Ectodermal cell (in vitro differentiated cells): ENCODE measurements around the gene CCDC150.
"Not testable (repeated sequence)": the region's sequence is repeated elsewhere in the genome, so short reads cannot be mapped to it uniquely, and the experiment has no call there.

Experiments
- H3K27ac ChIP-seq: 2 replicates; pipeline ENCODE4 v1.7.0; 2013; ENCODE audit warnings: mild to moderate bottlenecking, low read depth, low read length; ENCODE audit not compliant: insufficient read depth, poor library complexity, severe bottlenecking
- H3K27me3 ChIP-seq: 2 replicates; pipeline ENCODE4 v1.7.0; 2013; ENCODE audit warnings: mild to moderate bottlenecking, low read length; ENCODE audit not compliant: insufficient read depth, control insufficient read depth, poor library complexity, severe bottlenecking
- H3K36me3 ChIP-seq: one replicate; pipeline ENCODE4 v1.7.0; 2013; ENCODE audit warnings: low read length; ENCODE audit not compliant: control insufficient read depth, insufficient read depth
- H3K4me1 ChIP-seq: one replicate; pipeline ENCODE4 v1.7.0; 2013; ENCODE audit warnings: low read length; ENCODE audit not compliant: control insufficient read depth, insufficient read depth
- H3K4me3 ChIP-seq: 2 replicates; pipeline ENCODE4 v1.7.0; 2013; ENCODE audit warnings: low read depth, low read length, control low read depth; ENCODE audit not compliant: insufficient read depth
- H3K9me3 ChIP-seq: 2 replicates; pipeline ENCODE4 v1.7.0; 2013; ENCODE audit warnings: mild to moderate bottlenecking, low read length, moderate library complexity; ENCODE audit not compliant: control insufficient read depth
- WGBS, 2 experiments: methylation state at CpG; one replicate each; pipeline ENCODE4 v1.1.7; 2013; ENCODE audit warnings: missing lambda C conversion rate in 2 of 2; 5-methylcytosine and 5-hydroxymethylcytosine counted together

Gene CCDC150

DNA sequence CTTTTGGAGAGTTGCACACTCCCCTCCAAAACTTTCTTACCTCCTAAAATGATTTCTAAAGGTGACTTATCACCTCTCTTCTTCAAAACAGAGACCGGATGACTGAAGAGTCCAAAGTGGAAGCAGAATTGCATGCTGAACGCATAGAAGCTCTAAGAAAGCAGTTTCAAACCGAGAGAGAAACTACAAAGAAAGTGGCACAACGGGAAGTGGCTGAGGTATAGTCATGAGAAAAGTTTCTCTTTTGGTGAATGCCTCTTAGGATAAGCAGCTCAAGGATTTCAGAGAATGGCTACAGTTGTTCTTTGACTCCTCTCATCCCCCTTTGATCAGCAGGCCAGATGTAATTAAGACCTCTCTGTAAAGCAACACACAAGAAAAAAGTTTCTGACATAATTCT, 86.4 kb downstream of the CCDC150 start:
- peaks cover 37% of the 10 kb centered on the region for H3K36me3 ChIP-seq
- no peaks in the 10 kb centered on the region for H3K27me3 ChIP-seq
- peak overlapping the region; percentile 65 for H3K27ac ChIP-seq
- 79 to 85% methylated on average over 4 of the region's 4 CpGs for WGBS, 2 experiments
- H3K4me1 ChIP-seq: peaks cover 5% of the 10 kb centered on the region
- H3K4me3 ChIP-seq: no peak overlapping the region
- no peaks in the 10 kb centered on the region for H3K9me3 ChIP-seq

DNA sequence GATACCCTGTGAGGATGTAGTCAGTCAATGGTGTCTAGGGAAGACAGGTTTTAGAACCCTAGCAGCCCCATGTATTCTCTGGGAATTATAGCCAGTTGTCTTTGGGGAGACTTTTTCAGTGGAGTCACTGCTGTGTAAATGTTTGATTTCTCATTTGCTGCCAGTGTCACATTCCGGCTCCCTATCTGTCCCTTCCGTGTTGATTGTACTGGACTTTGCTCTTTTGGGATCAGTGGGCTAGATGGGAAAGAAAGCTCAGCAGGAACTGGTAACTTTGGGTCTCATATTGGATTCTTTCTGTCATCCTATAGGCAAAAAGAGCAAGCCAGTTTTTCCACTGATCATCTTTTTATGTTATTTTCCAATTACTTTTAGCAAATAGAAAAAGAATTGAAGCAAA, 89.9 kb downstream of the CCDC150 start:
- no peaks in the 10 kb centered on the region for H3K27me3 ChIP-seq
- H3K36me3 ChIP-seq: peaks cover 25% of the 10 kb centered on the region
- H3K9me3 ChIP-seq: no peaks in the 10 kb centered on the region
- peaks cover 5% of the 10 kb centered on the region for H3K4me1 ChIP-seq
- no peak overlapping the region for H3K4me3 ChIP-seq
- no peak overlapping the region for H3K27ac ChIP-seq
- 96 to 100% methylated on average over 2 of the region's 2 CpGs for WGBS, 2 experiments

DNA sequence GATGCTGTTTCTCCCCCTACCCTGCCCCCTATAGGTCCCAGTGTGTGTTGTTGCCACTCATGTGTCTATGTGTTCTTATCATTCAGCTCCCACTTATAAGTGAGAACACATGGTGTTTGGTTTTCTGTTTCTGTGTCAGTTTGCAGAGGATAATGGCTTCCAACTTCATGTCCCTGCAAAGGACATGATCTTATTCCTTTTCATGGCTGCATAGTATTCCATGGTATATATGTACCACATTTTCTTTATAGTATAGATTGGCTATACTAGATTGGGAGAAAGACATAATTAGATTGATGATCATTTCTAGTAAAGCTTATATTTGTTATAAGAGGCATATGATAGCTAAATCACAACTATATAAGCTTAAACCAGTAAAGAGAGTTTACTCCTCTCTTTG, 97.1 kb downstream of the CCDC150 start:
- H3K4me3 ChIP-seq, H3K27ac ChIP-seq, H3K9me3 ChIP-seq, H3K27me3 ChIP-seq, H3K36me3 ChIP-seq, H3K4me1 ChIP-seq: not testable (repeated sequence)

DNA sequence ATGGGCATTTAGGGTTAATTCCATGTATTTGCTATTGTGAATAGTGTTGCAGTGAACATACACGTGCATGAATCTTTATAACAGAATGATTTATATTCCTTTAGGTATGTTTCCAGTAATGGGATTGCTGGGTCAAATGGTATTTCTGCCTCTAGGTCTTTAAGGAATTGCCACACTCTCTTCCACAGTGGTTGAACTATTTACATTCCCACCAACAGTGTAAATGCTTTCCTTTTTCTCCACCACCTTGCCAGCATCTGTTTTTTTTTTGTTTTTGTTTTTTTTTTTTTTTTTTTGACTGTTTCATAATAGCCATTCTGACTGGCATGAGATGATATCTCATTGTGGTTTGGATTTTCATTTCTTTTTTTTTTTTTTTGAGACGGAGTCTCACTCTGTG, 97.5 kb downstream of the CCDC150 start:
- Histone ChIP-seq H3K9me3 (no peaks in the 10 kb centered on the region), H3K27ac (no peak overlapping the region), H3K4me1 (no peaks in the 10 kb centered on the region), H3K27me3 (no peaks in the 10 kb centered on the region), H3K36me3 (peaks cover 6% of the 10 kb centered on the region), H3K4me3 (no peak overlapping the region)
- WGBS, 2 experiments: 98 to 100% methylated on average over 2 of the region's 2 CpGs

DNA sequence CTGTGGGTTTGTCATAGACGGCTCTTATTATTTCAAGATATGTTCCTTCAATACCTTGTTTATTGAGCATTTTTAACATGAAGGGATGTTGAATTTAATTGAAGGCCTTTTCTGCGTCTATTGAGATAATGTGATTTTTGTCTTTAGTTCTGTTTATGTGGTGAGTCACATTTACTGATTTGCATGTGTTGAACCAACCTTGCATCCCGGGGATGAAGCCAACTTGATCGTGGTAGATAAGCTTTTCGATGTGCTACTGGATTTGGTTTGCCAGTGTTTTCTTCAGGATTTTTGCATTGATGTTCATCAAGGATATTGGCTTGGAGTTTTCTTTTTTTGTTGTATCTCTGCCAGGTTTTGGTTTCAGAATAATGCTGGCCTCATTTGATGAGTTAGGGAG, 99.5 kb downstream of the CCDC150 start:
- Histone ChIP-seq H3K36me3 (no peaks in the 10 kb centered on the region), H3K4me1 (no peaks in the 10 kb centered on the region), H3K27me3 (no peaks in the 10 kb centered on the region), H3K27ac (no peak overlapping the region), H3K9me3 (no peaks in the 10 kb centered on the region), H3K4me3 (no peak overlapping the region)
- 93 to 96% methylated on average over 4 to 5 of the region's 5 CpGs for WGBS, 2 experiments

DNA sequence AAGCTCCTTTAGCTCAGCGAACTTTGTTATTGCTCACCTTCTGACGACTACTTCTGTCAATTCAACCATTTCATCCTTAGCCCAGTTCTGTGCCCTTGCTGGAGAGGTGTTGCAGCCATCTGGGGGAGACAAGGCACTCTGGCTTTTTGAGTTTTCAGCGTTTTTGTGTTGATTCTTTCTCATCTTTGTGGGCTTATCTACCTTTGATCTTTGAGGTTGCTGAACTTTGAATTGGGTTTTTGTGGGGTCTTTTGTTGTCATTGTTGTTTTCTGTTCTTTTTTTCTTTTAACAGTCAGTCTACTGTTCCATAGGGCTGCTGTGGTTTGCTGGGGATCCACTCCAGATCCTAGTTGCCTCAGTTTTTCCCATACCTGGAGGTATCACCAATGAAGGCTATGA, 102.7 kb downstream of the CCDC150 start:
- H3K9me3 ChIP-seq: no peaks in the 10 kb centered on the region
- H3K36me3 ChIP-seq: no peaks in the 10 kb centered on the region
- no peaks in the 10 kb centered on the region for H3K4me1 ChIP-seq
- WGBS, 2 experiments: 87 to 96% methylated on average over 3 of the region's 3 CpGs
- H3K4me3 ChIP-seq: no peak overlapping the region
- H3K27ac ChIP-seq: no peak overlapping the region
- no peaks in the 10 kb centered on the region for H3K27me3 ChIP-seq

DNA sequence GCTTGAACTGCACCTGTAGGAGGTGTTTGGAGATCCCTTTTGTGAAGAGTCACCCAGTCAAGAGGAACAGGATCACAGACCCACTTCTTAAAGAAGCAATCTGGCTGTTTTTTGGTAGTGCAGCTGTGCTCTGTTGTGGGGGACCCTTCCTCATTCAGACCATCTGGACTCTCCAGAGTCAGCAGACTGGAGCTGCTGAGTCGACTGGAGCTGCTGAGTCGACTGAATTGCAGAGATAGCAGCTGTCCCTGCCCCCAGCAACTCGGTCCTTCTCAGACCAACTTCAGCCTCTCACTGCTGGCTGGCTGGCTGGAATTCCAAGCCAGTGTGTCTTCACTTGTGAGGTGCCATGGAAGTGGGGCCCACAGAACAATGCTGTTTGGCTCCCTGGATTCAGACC, 103.2 kb downstream of the CCDC150 start:
- 84 to 90% methylated on average over 3 of the region's 3 CpGs for WGBS, 2 experiments
- Histone ChIP-seq H3K4me3 (no peak overlapping the region), H3K36me3 (no peaks in the 10 kb centered on the region), H3K27me3 (no peaks in the 10 kb centered on the region), H3K4me1 (no peaks in the 10 kb centered on the region), H3K9me3 (no peaks in the 10 kb centered on the region), H3K27ac (no peak overlapping the region)

DNA sequence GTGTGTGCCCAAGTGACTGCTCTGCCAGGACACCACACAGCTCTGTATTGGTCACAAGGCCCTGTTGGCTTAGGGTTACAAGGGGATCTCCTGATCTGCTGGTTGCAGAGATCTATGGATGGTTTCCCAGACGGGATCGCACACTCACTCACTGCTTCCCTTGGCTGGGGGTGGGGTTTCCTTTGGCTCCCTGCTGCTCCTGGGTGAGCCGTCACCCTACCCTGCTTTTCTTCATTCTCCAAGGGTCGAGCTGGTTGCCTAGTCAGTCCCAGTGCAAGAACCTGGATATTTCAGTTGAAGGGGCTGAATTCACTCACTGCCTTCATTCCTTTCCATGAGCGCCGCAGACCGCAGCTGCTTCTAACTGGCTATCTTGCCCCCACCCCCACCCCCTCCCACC, 103.7 kb downstream of the CCDC150 start:
- 90 to 93% methylated on average over 4 to 7 of the region's 7 CpGs for WGBS, 2 experiments
- Histone ChIP-seq H3K27ac (no peak overlapping the region), H3K27me3 (no peaks in the 10 kb centered on the region), H3K36me3 (no peaks in the 10 kb centered on the region), H3K4me1 (no peaks in the 10 kb centered on the region), H3K9me3 (no peaks in the 10 kb centered on the region), H3K4me3 (no peak overlapping the region)

DNA sequence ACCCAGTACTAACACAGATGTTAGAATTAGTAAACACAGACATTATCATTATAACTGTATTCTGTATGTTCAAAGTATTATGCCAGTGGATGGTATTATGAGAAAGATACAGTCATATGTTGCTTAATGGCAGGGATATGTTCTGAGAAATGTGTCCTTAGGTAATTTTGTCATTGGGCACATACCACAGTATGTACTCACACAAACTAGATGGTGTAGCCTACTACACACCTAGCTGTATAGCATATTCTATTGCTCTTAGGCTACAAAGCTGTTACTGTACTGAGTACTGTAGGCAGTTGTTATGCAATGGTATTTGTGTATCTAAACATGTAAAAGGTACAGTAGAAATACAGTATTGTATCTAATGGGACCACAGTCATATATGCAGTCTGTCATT, 106.2 kb downstream of the CCDC150 start:
- H3K27me3 ChIP-seq: no peaks in the 10 kb centered on the region
- no peaks in the 10 kb centered on the region for H3K9me3 ChIP-seq
- H3K27ac ChIP-seq: no peak overlapping the region
- no peaks in the 10 kb centered on the region for H3K36me3 ChIP-seq
- no peak overlapping the region for H3K4me3 ChIP-seq
- peaks cover 2% of the 10 kb centered on the region for H3K4me1 ChIP-seq

DNA sequence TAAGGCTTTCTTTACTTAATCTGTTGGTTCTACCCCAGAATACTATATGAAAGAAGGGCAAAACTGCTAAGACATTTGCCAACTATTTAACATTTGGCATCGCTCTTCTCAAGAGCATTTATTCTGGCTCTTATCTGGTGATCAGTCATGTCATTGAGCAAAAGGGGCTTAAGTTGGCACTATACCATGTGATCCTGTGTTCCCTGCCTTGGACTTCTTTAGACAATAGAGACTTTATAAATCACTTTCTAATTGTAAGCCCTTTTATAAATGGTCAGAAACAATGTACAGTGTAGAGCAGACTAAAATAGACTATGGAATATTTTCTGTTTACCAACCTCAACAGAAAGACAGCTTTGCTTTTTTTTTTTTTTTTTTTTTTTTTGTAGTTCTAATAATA, 107.9 kb downstream of the CCDC150 start:
- Histone ChIP-seq H3K36me3 (no peaks in the 10 kb centered on the region), H3K4me1 (peaks cover 5% of the 10 kb centered on the region), H3K27ac (no peak overlapping the region), H3K4me3 (no peak overlapping the region), H3K27me3 (no peaks in the 10 kb centered on the region), H3K9me3 (no peaks in the 10 kb centered on the region)
- WGBS, 2 experiments: 100% methylated on average over 1 of the region's 1 CpG

DNA sequence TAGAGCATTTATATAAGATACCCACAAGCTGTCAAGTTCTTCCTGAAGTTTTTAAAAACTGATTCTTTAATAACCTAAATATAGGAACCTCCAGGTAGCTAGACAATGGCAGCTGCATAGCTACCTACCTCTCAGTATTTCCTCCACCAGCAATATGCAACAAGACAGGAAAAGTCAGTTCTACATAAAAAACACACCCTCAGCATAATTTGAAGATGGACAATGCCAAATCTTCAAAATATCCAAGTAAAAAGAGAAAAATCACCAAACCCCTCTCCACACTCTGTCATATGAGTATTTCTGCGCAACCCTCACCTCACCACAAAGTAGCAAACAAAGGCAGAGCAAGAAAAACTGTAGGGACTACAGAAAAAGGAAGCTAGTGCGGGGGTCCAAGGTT, 108.6 kb downstream of the CCDC150 start:
- Histone ChIP-seq H3K9me3 (no peaks in the 10 kb centered on the region), H3K36me3 (no peaks in the 10 kb centered on the region), H3K4me1 (peaks cover 5% of the 10 kb centered on the region), H3K4me3 (no peak overlapping the region), H3K27ac (no peak overlapping the region), H3K27me3 (no peaks in the 10 kb centered on the region)
- 95 to 100% methylated on average over 1 to 2 of the region's 2 CpGs for WGBS, 2 experiments
